SH-SY5Y (cell line): ENCODE measurements around the gene ZFHX3.

Experiments
- GATA2 ChIP-seq: IDR thresholded peaks from 2 replicates; pipeline ENCODE4 v1.6.1; 2011; ENCODE audit warnings: mild to moderate bottlenecking, low read depth, low read length
- GATA3 ChIP-seq: IDR thresholded peaks from 2 replicates; pipeline ENCODE4 v1.6.1; 2011; ENCODE audit warnings: low read depth, mild to moderate bottlenecking, low read length, moderate library complexity

DNA sequence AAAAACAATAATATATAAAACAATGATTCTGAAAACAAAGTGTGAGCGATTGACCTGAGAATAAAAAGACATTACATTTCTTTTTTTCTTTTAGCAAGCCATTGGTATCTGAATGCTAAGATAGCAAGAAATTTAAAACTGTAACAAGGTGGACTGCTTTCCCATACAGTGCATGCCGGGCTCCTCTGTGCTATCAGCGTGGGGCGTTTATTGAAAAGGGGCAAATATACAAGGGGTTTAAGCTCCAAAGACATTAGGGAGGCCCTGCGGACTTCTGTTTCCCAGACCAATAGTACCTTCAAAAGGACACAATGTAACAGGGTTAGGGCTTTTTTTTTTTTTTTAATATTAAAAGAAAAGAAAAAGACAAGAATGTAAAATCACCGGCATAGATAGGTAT is 261.3 kb downstream of the ZFHX3 start:
- TF ChIP-seq GATA2: no peak
- TF ChIP-seq GATA3: no peak
